H9 (cell line): ENCODE results near the gene BBS4. TPM values are rescaled to one million over a fixed set of nuclear protein-coding genes. Genes with fewer than 3 reads are reported as not detected.

Source experiments
- DNase-seq: peaks from one replicate; pipeline ENCODE4 v3.0.0-alpha.2; 2017
- H2AFZ ChIP-seq: one replicate; pipeline ENCODE4 v1.6.1; 2013; ENCODE audit warnings: mild to moderate bottlenecking, low read length, control low read depth, moderate library complexity
- H2AK5ac ChIP-seq: 2 replicates; pipeline ENCODE4 v1.6.1; 2013; ENCODE audit warnings: low read length, control low read depth, mixed read lengths; ENCODE audit not compliant: insufficient read length
- H2BK120ac ChIP-seq: one replicate; pipeline ENCODE4 v1.6.1; 2013; ENCODE audit warnings: low read depth, mild to moderate bottlenecking, low read length, control low read depth, inconsistent platforms; ENCODE audit not compliant: poor library complexity, severe bottlenecking
- H2BK12ac ChIP-seq: 2 replicates; pipeline ENCODE4 v1.6.1; 2013; ENCODE audit warnings: low read length, control low read depth, mixed read lengths, low read depth; ENCODE audit not compliant: insufficient read length
- H2BK15ac ChIP-seq: 2 replicates; pipeline ENCODE4 v1.6.1; 2013; ENCODE audit warnings: low read depth, low read length, control low read depth
- H2BK20ac ChIP-seq: one replicate; pipeline ENCODE4 v1.6.1; 2013; ENCODE audit warnings: low read depth, mild to moderate bottlenecking, low read length, control low read depth, inconsistent platforms; ENCODE audit not compliant: poor library complexity, severe bottlenecking
- H2BK5ac ChIP-seq: 2 replicates; pipeline ENCODE4 v1.6.1; 2013; ENCODE audit warnings: low read length, control low read depth, mixed read lengths; ENCODE audit not compliant: insufficient read length
- H3K14ac ChIP-seq: 2 replicates; pipeline ENCODE4 v1.6.1; 2013; ENCODE audit warnings: low read length, control low read depth; ENCODE audit not compliant: insufficient read depth
- H3K18ac ChIP-seq: 2 replicates; pipeline ENCODE4 v1.6.1; 2013; ENCODE audit warnings: low read depth, mild to moderate bottlenecking, mixed read lengths, low read length, control low read depth; ENCODE audit not compliant: insufficient read length
- H3K23ac ChIP-seq: 2 replicates; pipeline ENCODE4 v1.6.1; 2013; ENCODE audit warnings: low read length, control low read depth, mixed read lengths, low read depth; ENCODE audit not compliant: insufficient read length
- H3K23me2 ChIP-seq: 2 replicates; pipeline ENCODE4 v1.6.1; 2013; ENCODE audit warnings: low read depth, mild to moderate bottlenecking, mixed read lengths, low read length, control low read depth; ENCODE audit not compliant: insufficient read length, poor library complexity, severe bottlenecking
- H3K27ac ChIP-seq: 2 replicates; pipeline ENCODE4 v1.5.1; 2013; ENCODE audit warnings: low read length, control low read depth, mixed read lengths, low read depth; ENCODE audit not compliant: insufficient read length
- H3K27me3 ChIP-seq: 2 replicates; pipeline ENCODE4 v1.6.1; 2013; ENCODE audit warnings: low read length, control low read depth, inconsistent platforms; ENCODE audit not compliant: insufficient read depth
- H3K4ac ChIP-seq: 2 replicates; pipeline ENCODE4 v1.6.1; 2013; ENCODE audit warnings: low read depth, mild to moderate bottlenecking, control low read depth, inconsistent platforms, low read length, moderate library complexity
- H3K4me1 ChIP-seq: 2 replicates; pipeline ENCODE4 v1.6.1; 2013; ENCODE audit warnings: low read length, control low read depth, inconsistent platforms; ENCODE audit not compliant: insufficient read depth
- H3K4me2 ChIP-seq: 2 replicates; pipeline ENCODE4 v1.6.1; 2013; ENCODE audit warnings: low read length, control low read depth, mixed read lengths; ENCODE audit not compliant: insufficient read length, insufficient read depth
- H3K56ac ChIP-seq: 2 replicates; pipeline ENCODE4 v1.6.1; 2013; ENCODE audit warnings: low read depth, mild to moderate bottlenecking, mixed read lengths, low read length, control low read depth; ENCODE audit not compliant: insufficient read length
- H3K79me1 ChIP-seq: 2 replicates; pipeline ENCODE4 v1.6.1; 2013; ENCODE audit warnings: low read depth, mild to moderate bottlenecking, moderate library complexity, low read length, control low read depth, inconsistent platforms; ENCODE audit not compliant: insufficient read depth, poor library complexity, severe bottlenecking
- H3K79me2 ChIP-seq: 2 replicates; pipeline ENCODE4 v1.6.1; 2013; ENCODE audit warnings: low read length, control low read depth, inconsistent platforms; ENCODE audit not compliant: insufficient read depth
- H3K9ac ChIP-seq: 2 replicates; pipeline ENCODE4 v1.6.1; 2013; ENCODE audit warnings: low read length, control low read depth, mixed read lengths; ENCODE audit not compliant: insufficient read length; ENCODE audit errors: extremely low read depth
- H3K9me3 ChIP-seq: one replicate; pipeline ENCODE4 v1.6.1; 2013; ENCODE audit warnings: low read depth, low read length, inconsistent platforms; ENCODE audit not compliant: control insufficient read depth
- H3T11ph ChIP-seq: one replicate; pipeline ENCODE4 v1.6.1; 2013; ENCODE audit warnings: mild to moderate bottlenecking, low read length, control low read depth, inconsistent platforms
- H4K20me1 ChIP-seq: one replicate; pipeline ENCODE4 v1.6.1; 2013; ENCODE audit not compliant: control insufficient read depth, insufficient read length, insufficient read depth
- H4K5ac ChIP-seq: 2 replicates; pipeline ENCODE4 v1.6.1; 2013; ENCODE audit warnings: low read depth, mild to moderate bottlenecking, mixed read lengths, low read length, control low read depth; ENCODE audit not compliant: insufficient read length
- H4K8ac ChIP-seq: replicated peaks from 2 replicates; pipeline ENCODE4 v1.6.1; 2013; ENCODE audit warnings: low read length, control low read depth, mixed read lengths, low read depth; ENCODE audit not compliant: insufficient read length
- H4K91ac ChIP-seq: 2 replicates; pipeline ENCODE4 v1.6.1; 2013; ENCODE audit warnings: low read depth, mild to moderate bottlenecking, moderate library complexity, mixed read lengths, low read length, control low read depth; ENCODE audit not compliant: insufficient read length
- H3K27ac Mint-ChIP-seq, 3 experiments: 2 replicates in 2 of 3; 3 replicates in 1 of 3; pipeline ENCODE4 v1.8.0; 2020 to 2021; ENCODE audit warnings: mixed read lengths in 3 of 3, mild to moderate bottlenecking in 1 of 3, moderate library complexity in 1 of 3
- H3K27me3 Mint-ChIP-seq: 2 replicates; pipeline ENCODE4 v1.8.0; 2021; ENCODE audit warnings: low read depth, mild to moderate bottlenecking, moderate library complexity, mixed read lengths
- H3K36me3 Mint-ChIP-seq, 3 experiments: 2 replicates in 2 of 3; 3 replicates in 1 of 3; pipeline ENCODE4 v1.8.0; 2020 to 2021; ENCODE audit warnings: low read depth in 3 of 3, mixed read lengths in 3 of 3; ENCODE audit not compliant: insufficient read depth in 1 of 3
- H3K4me1 Mint-ChIP-seq, 2 experiments: 2 replicates each; pipeline ENCODE4 v1.8.0; 2020; ENCODE audit warnings: mixed read lengths in 2 of 2
- H3K4me3 Mint-ChIP-seq, 2 experiments: 2 replicates in 1 of 2; 3 replicates in 1 of 2; pipeline ENCODE4 v1.8.0; 2020 to 2021; ENCODE audit warnings: mild to moderate bottlenecking in 2 of 2, mixed read lengths in 2 of 2, moderate library complexity in 1 of 2
- H3K9me3 Mint-ChIP-seq, 2 experiments: 2 replicates in 1 of 2; 3 replicates in 1 of 2; pipeline ENCODE4 v1.8.0; 2020; ENCODE audit warnings: mild to moderate bottlenecking in 2 of 2, mixed read lengths in 2 of 2, moderate library complexity in 1 of 2
- WGBS: extraction: QIAGEN DNeasy Blood & Tissue Kit; methylation state at CpG from one replicate; pipeline ENCODE4 v1.1.7; 2013; ENCODE audit warnings: missing lambda C conversion rate, low lambda C conversion rate, mixed read lengths; ENCODE audit not compliant: insufficient read length; ENCODE audit errors: extremely low coverage; 5-methylcytosine and 5-hydroxymethylcytosine counted together
- total RNA-seq: library from RNA; stranded (reverse); gene quantifications from 2 replicates; pipeline ENCODE4 v1.2.1, GENCODE V29; 2021
- TF ChIP-seq, protein P1 (sequence below): fragments of 200-600 bp; sonication (generic); conservative IDR thresholded peaks from 3 replicates; pipeline ENCODE4 v1.8.0; 2021; ENCODE audit warnings: antibody characterized with exemption, mild to moderate bottlenecking

Gene BBS4
- total RNA-seq, 1 experiment from 2014 or later = 27.3 TPM

- Histone ChIP-seq H2BK12ac (no peak overlapping the region), H3K79me1 (no peaks in the 10 kb centered on the region), H2BK120ac (no peak overlapping the region), H3K9ac (no peak overlapping the region), H2AFZ (no peak overlapping the region), H2AK5ac (no peak overlapping the region), H3K23me2 (peaks cover 3% of the 10 kb centered on the region), H2BK15ac (no peak overlapping the region), H4K91ac (no peak overlapping the region), H3K27me3 (no peaks in the 10 kb centered on the region), H3K56ac (no peak overlapping the region), H4K5ac (no peak overlapping the region), H3K9me3 (no peaks in the 10 kb centered on the region), H3K4me1 (no peaks in the 10 kb centered on the region; the same call in 1 of the 2 replicates), H2BK20ac (no peak overlapping the region), H4K8ac (no peak overlapping the region), H3K4me2 (no peak overlapping the region), H4K20me1 (no peaks in the 10 kb centered on the region), H3K14ac (no peak overlapping the region), H3K4ac (no peak overlapping the region), H3T11ph (no peak overlapping the region), H3K23ac (no peak overlapping the region), H2BK5ac (no peak overlapping the region), H3K18ac (no peak overlapping the region), H3K79me2 (no peaks in the 10 kb centered on the region; the same call in 1 of the 2 replicates), H3K27ac (no peak overlapping the region)
- H3K4me1 Mint-ChIP-seq = peaks cover 7% of the 10 kb centered on the region in 2 experiments
- no peaks in the 10 kb centered on the region for H3K27me3 Mint-ChIP-seq
- no peak overlapping the region for H3K27ac Mint-ChIP-seq
- no peak for DNase-seq
- H3K9me3 Mint-ChIP-seq = no peaks in the 10 kb centered on the region; a peak in 1 of 5 replicates
- peaks cover 0 to 5% (median 1%) of the 10 kb centered on the region in 3 experiments; a peak in 2 of 7 replicates for H3K36me3 Mint-ChIP-seq
- no peak overlapping the region for H3K4me3 Mint-ChIP-seq
- TF ChIP-seq, protein P1, sequence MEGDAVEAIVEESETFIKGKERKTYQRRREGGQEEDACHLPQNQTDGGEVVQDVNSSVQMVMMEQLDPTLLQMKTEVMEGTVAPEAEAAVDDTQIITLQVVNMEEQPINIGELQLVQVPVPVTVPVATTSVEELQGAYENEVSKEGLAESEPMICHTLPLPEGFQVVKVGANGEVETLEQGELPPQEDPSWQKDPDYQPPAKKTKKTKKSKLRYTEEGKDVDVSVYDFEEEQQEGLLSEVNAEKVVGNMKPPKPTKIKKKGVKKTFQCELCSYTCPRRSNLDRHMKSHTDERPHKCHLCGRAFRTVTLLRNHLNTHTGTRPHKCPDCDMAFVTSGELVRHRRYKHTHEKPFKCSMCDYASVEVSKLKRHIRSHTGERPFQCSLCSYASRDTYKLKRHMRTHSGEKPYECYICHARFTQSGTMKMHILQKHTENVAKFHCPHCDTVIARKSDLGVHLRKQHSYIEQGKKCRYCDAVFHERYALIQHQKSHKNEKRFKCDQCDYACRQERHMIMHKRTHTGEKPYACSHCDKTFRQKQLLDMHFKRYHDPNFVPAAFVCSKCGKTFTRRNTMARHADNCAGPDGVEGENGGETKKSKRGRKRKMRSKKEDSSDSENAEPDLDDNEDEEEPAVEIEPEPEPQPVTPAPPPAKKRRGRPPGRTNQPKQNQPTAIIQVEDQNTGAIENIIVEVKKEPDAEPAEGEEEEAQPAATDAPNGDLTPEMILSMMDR = no peak
- no CpG with 5 or more reads among the region's 5 CpGs for WGBS
These were observed 2.7 kb downstream of the BBS4 start for GRCh38 chr15:72688697-72689096.
